ENCODE measurements around the gene KRTAP5-11.

Gene KRTAP5-11

GRCh38 chr11:71564430-71564829 lies 18.2 kb downstream of the KRTAP5-11 start:
- TF ChIP-seq FOXP2 (optimal IDR thresholded peaks at IDR 0.05; ENCODE audit: borderline replicate concordance, extremely low read depth, extremely low read length, insufficient read depth) (no peak), TAF1 (IDR thresholded peaks at IDR 0.05; ENCODE audit: borderline replicate concordance, insufficient read depth, low read length) (no peak), REST (IDR thresholded peaks at IDR 0.05; ENCODE audit: insufficient read depth in 1 of 2, low read depth in 2 of 2, low read length in 2 of 2) (no peak), SIN3A (IDR thresholded peaks at IDR 0.05; ENCODE audit: borderline replicate concordance, insufficient read depth, low read length) (no peak), POLR2AphosphoS5 (IDR thresholded peaks at IDR 0.05; ENCODE audit: low read depth, low read length) (no peak)

- TF ChIP-seq POLR2AphosphoS5 (IDR thresholded peaks at IDR 0.05; ENCODE audit: low read depth, low read length) (no peak), SIN3A (IDR thresholded peaks at IDR 0.05; ENCODE audit: borderline replicate concordance, insufficient read depth, low read length) (no peak), REST (IDR thresholded peaks at IDR 0.05; ENCODE audit: insufficient read depth in 1 of 2, low read depth in 2 of 2, low read length in 2 of 2) (no peak), FOXP2 (optimal IDR thresholded peaks at IDR 0.05; ENCODE audit: borderline replicate concordance, extremely low read depth, extremely low read length, insufficient read depth) (no peak), TAF1 (IDR thresholded peaks at IDR 0.05; ENCODE audit: borderline replicate concordance, insufficient read depth, low read length) (no peak)
Observed at GRCh38 chr11:71563406-71563805, 19.3 kb downstream of the KRTAP5-11 start.

GRCh38 chr11:71562120-71562519 lies 20.6 kb downstream of the KRTAP5-11 start:
- TF ChIP-seq SIN3A (IDR thresholded peaks at IDR 0.05; ENCODE audit: borderline replicate concordance, insufficient read depth, low read length) = no peak
- no peak for TF ChIP-seq REST (IDR thresholded peaks at IDR 0.05; ENCODE audit: insufficient read depth in 1 of 2, low read depth in 2 of 2, low read length in 2 of 2)
- no peak for TF ChIP-seq POLR2AphosphoS5 (IDR thresholded peaks at IDR 0.05; ENCODE audit: low read depth, low read length)
- no peak for TF ChIP-seq FOXP2 (optimal IDR thresholded peaks at IDR 0.05; ENCODE audit: borderline replicate concordance, extremely low read depth, extremely low read length, insufficient read depth)

GRCh38 chr11:71558996-71559395 lies 23.7 kb downstream of the KRTAP5-11 start:
- TF ChIP-seq FOXP2 (optimal IDR thresholded peaks at IDR 0.05; ENCODE audit: borderline replicate concordance, extremely low read depth, extremely low read length, insufficient read depth) = no peak
- no peak for TF ChIP-seq TAF1 (IDR thresholded peaks at IDR 0.05; ENCODE audit: borderline replicate concordance, insufficient read depth, low read length)

GRCh38 chr11:71557257-71557656 lies 25.4 kb downstream of the KRTAP5-11 start:
- TF ChIP-seq TAF1 (IDR thresholded peaks at IDR 0.05; ENCODE audit: borderline replicate concordance, insufficient read depth, low read length) (no peak), REST (IDR thresholded peaks at IDR 0.05; ENCODE audit: insufficient read depth in 1 of 2, low read depth in 2 of 2, low read length in 2 of 2) (no peak), FOXP2 (optimal IDR thresholded peaks at IDR 0.05; ENCODE audit: borderline replicate concordance, extremely low read depth, extremely low read length, insufficient read depth) (no peak), POLR2AphosphoS5 (IDR thresholded peaks at IDR 0.05; ENCODE audit: low read depth, low read length) (no peak), SIN3A (IDR thresholded peaks at IDR 0.05; ENCODE audit: borderline replicate concordance, insufficient read depth, low read length) (no peak)
